T-helper 1 cell treated with Interleukin-12 subunit alpha and Interleukin-12 subunit beta and Interleukin-4 antibody, amounts not matched to agents 30 μg/mL and 1 μg/mL, for 36 hours (primary cell): Measurements from ENCODE around the gene FITM1.
A peak's percentile ranks its signal among the peaks of the same experiment; 100 is the strongest.

Experiments
- H3K27ac Mint-ChIP-seq: one replicate; pipeline ENCODE4 v1.8.0; 2021; ENCODE audit warnings: mild to moderate bottlenecking, mixed read lengths
- H3K27me3 Mint-ChIP-seq: one replicate; pipeline ENCODE4 v1.8.0; 2021; ENCODE audit warnings: low read depth, mixed read lengths
- H3K36me3 Mint-ChIP-seq: one replicate; pipeline ENCODE4 v1.8.0; 2021; ENCODE audit warnings: low read depth, mixed read lengths
- H3K4me1 Mint-ChIP-seq: one replicate; pipeline ENCODE4 v1.8.0; 2021; ENCODE audit warnings: low read depth, mixed read lengths
- H3K4me3 Mint-ChIP-seq: one replicate; pipeline ENCODE4 v1.8.0; 2021; ENCODE audit warnings: mild to moderate bottlenecking, moderate library complexity, mixed read lengths
- H3K9me3 Mint-ChIP-seq: one replicate; pipeline ENCODE4 v1.8.0; 2021; ENCODE audit warnings: mixed read lengths

FITM1 gene

GRCh38 chr14:24093207-24093900 lies 37.1 kb upstream of the FITM1 start:
- Mint-ChIP-seq H3K36me3 (peaks cover 18% of the 10 kb centered on the region), H3K9me3 (no peaks in the 10 kb centered on the region), H3K4me3 (peak overlapping the region; percentile 99), H3K27ac (peak overlapping the region; percentile 97), H3K27me3 (no peaks in the 10 kb centered on the region), H3K4me1 (peaks cover 25% of the 10 kb centered on the region)

- Mint-ChIP-seq H3K36me3 (peaks cover 18% of the 10 kb centered on the region), H3K27me3 (no peaks in the 10 kb centered on the region), H3K27ac (peak within 1 kb of the TSS; percentile 97), H3K9me3 (no peaks in the 10 kb centered on the region), H3K4me1 (peaks cover 25% of the 10 kb centered on the region), H3K4me3 (peak within 1 kb of the TSS; percentile 99)
Measured at GRCh38 chr14:24093901-24094840, 36.3 kb upstream of the FITM1 start, which contains the start of gene PCK2. Gene PCK2, plus strand, starts transcription at chr14:24094311. Its CDS starts 95 bp downstream, at chr14:24094406.

GRCh38 chr14:24094841-24095270 lies 35.6 kb upstream of the FITM1 start:
- Mint-ChIP-seq H3K9me3 (no peaks in the 10 kb centered on the region), H3K27me3 (no peaks in the 10 kb centered on the region), H3K36me3 (peaks cover 19% of the 10 kb centered on the region), H3K4me3 (peak overlapping the region; percentile 99), H3K4me1 (peaks cover 22% of the 10 kb centered on the region), H3K27ac (peak overlapping the region; percentile 97)

GRCh38 chr14:24095271-24096068 lies 35.0 kb upstream of the FITM1 start:
- Mint-ChIP-seq H3K36me3 (peaks cover 22% of the 10 kb centered on the region), H3K27me3 (no peaks in the 10 kb centered on the region), H3K9me3 (no peaks in the 10 kb centered on the region), H3K27ac (peak overlapping the region; percentile 97), H3K4me3 (peak overlapping the region; percentile 99), H3K4me1 (peaks cover 20% of the 10 kb centered on the region)

GRCh38 chr14:24096545-24097181 lies 33.8 kb upstream of the FITM1 start:
- H3K36me3 Mint-ChIP-seq = peaks cover 24% of the 10 kb centered on the region
- no peaks in the 10 kb centered on the region for H3K9me3 Mint-ChIP-seq
- peaks cover 18% of the 10 kb centered on the region for H3K4me1 Mint-ChIP-seq
- H3K27ac Mint-ChIP-seq = peak overlapping the region; percentile 65
- no peaks in the 10 kb centered on the region for H3K27me3 Mint-ChIP-seq
- peak overlapping the region; percentile 62 for H3K4me3 Mint-ChIP-seq

- H3K4me1 Mint-ChIP-seq = peaks cover 18% of the 10 kb centered on the region
- H3K4me3 Mint-ChIP-seq = no peak overlapping the region
- no peaks in the 10 kb centered on the region for H3K9me3 Mint-ChIP-seq
- H3K27ac Mint-ChIP-seq = no peak overlapping the region
- no peaks in the 10 kb centered on the region for H3K27me3 Mint-ChIP-seq
- peaks cover 36% of the 10 kb centered on the region for H3K36me3 Mint-ChIP-seq
Measured at GRCh38 chr14:24098229-24098926, 32.1 kb upstream of the FITM1 start.

- no peak overlapping the region for H3K27ac Mint-ChIP-seq
- no peaks in the 10 kb centered on the region for H3K27me3 Mint-ChIP-seq
- H3K4me1 Mint-ChIP-seq = peaks cover 15% of the 10 kb centered on the region
- peaks cover 44% of the 10 kb centered on the region for H3K36me3 Mint-ChIP-seq
- H3K9me3 Mint-ChIP-seq = no peaks in the 10 kb centered on the region
- H3K4me3 Mint-ChIP-seq = no peak overlapping the region
Measured at GRCh38 chr14:24098927-24099813, 31.3 kb upstream of the FITM1 start.

- Mint-ChIP-seq H3K4me1 (peaks cover 15% of the 10 kb centered on the region), H3K27me3 (no peaks in the 10 kb centered on the region), H3K9me3 (peaks cover 3% of the 10 kb centered on the region), H3K36me3 (peaks cover 46% of the 10 kb centered on the region), H3K4me3 (no peak overlapping the region), H3K27ac (no peak overlapping the region)
Measured at GRCh38 chr14:24100197-24100981, 30.1 kb upstream of the FITM1 start.

- peaks cover 3% of the 10 kb centered on the region for H3K9me3 Mint-ChIP-seq
- peaks cover 43% of the 10 kb centered on the region for H3K36me3 Mint-ChIP-seq
- H3K4me3 Mint-ChIP-seq = no peak overlapping the region
- H3K27me3 Mint-ChIP-seq = no peaks in the 10 kb centered on the region
- no peak overlapping the region for H3K27ac Mint-ChIP-seq
- peaks cover 13% of the 10 kb centered on the region for H3K4me1 Mint-ChIP-seq
Measured at GRCh38 chr14:24100982-24101494, 29.4 kb upstream of the FITM1 start.

- H3K4me3 Mint-ChIP-seq = no peak overlapping the region
- peaks cover 3% of the 10 kb centered on the region for H3K9me3 Mint-ChIP-seq
- peaks cover 11% of the 10 kb centered on the region for H3K4me1 Mint-ChIP-seq
- H3K36me3 Mint-ChIP-seq = peaks cover 40% of the 10 kb centered on the region
- H3K27me3 Mint-ChIP-seq = no peaks in the 10 kb centered on the region
- no peak overlapping the region for H3K27ac Mint-ChIP-seq
Measured at GRCh38 chr14:24102357-24103048, 28.0 kb upstream of the FITM1 start.

GRCh38 chr14:24103451-24103850 lies 27.0 kb upstream of the FITM1 start:
- no peaks in the 10 kb centered on the region for H3K27me3 Mint-ChIP-seq
- no peak overlapping the region for H3K4me3 Mint-ChIP-seq
- H3K36me3 Mint-ChIP-seq = peaks cover 37% of the 10 kb centered on the region
- peaks cover 14% of the 10 kb centered on the region for H3K4me1 Mint-ChIP-seq
- H3K27ac Mint-ChIP-seq = peak overlapping the region; percentile 29
- H3K9me3 Mint-ChIP-seq = peaks cover 3% of the 10 kb centered on the region
